CMK (cell line): ENCODE data around the gene PRKAR1B.

Source experiments
- DNase-seq: peaks from one replicate; pipeline ENCODE4 v3.0.0-alpha.2; 2010; ENCODE audit warnings: low read depth

PRKAR1B gene

GRCh38 chr7:540997-541396 is 186.1 kb downstream of the PRKAR1B start:
- DNase-seq = no peak

- DNase-seq = no peak
These were observed 186.5 kb downstream of the PRKAR1B start for GRCh38 chr7:540579-540978.

DNA sequence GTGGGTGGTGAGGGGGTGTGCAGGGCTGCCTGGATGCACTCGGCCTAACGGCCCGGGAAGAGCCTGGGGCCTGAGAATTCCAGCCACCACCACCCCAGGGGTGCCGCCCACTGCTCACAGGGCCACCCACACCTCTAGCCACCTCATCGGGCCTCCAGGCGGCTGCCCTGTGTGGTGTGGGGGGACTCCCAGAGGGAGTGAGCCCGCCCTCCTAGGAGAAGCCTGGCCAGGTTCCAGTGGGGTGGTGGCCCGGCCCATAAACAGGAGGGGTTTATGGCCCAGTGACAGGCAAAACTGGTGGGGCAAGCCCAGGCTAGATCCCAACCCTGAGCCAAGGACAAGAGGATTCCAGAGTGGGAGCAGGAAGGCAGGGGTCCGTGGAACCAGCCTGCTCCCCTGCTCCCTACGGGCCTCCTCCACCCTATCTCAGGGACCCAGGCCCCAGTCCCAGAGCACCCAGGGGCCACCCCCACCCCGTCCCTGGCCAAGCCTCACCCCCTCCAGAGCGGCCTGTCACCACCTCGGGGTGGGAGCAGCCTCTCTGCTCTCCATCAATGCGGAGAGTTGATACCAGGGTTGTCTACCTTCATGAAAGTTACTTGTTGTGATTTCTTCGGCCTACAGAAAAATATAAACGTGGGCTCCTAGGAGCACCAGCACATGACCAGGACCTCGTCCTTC is 187.2 kb downstream of the PRKAR1B start:
- DNase-seq = no peak

GRCh38 chr7:538764-539685 is 188.1 kb downstream of the PRKAR1B start:
- DNase-seq = no peak

DNA sequence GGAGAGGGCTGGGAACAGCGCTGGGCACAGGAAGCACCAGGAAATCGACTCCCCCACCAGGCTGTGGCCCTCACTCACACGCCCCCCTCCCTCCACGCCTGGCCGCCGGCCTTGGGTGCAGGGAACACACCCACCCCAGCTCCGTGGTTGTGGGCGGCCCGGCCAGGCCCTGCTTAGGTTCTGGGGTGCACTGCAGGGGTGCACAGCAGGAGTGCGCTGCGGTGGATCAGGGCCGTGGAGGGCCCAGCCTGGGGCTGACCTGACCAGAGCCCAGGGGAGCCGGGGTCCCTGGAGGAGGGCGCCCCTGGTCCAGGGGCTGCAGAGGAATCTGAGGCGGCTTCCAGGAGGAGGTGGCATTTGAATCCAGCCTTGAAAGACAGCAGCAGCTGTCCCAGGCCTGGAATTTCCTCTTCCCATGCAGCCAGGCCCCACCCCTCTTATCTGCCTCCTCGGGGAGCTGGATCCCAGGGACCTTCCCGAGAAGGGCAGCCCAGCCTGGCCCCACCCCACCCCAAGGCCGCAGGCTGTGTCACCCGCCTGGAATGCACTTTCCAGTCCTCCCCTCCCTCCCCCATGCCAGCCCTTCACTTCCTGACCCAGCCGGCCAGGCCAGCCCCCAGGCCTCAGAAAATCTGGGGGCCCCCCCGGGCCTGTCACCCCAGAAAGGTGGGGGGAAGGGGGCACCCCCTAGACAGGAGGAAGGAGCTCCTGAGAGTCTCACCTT is 189.0 kb downstream of the PRKAR1B start:
- DNase-seq = no peak

- DNase-seq = no peak
These were observed 190.8 kb downstream of the PRKAR1B start for GRCh38 chr7:536231-536630.

GRCh38 chr7:534959-535358 is 192.1 kb downstream of the PRKAR1B start:
- DNase-seq = no peak

GRCh38 chr7:534075-534474 is 193.0 kb downstream of the PRKAR1B start:
- no peak for DNase-seq

- no peak for DNase-seq
These were observed 193.8 kb downstream of the PRKAR1B start for GRCh38 chr7:533266-533665.

GRCh38 chr7:532379-533143 is 194.5 kb downstream of the PRKAR1B start:
- DNase-seq = no peak

- DNase-seq = no peak
These were observed 195.3 kb downstream of the PRKAR1B start for GRCh38 chr7:531777-532176.

GRCh38 chr7:528451-528850 is 198.6 kb downstream of the PRKAR1B start:
- DNase-seq = no peak

GRCh38 chr7:527723-528122 is 199.4 kb downstream of the PRKAR1B start:
- DNase-seq = no peak

DNA sequence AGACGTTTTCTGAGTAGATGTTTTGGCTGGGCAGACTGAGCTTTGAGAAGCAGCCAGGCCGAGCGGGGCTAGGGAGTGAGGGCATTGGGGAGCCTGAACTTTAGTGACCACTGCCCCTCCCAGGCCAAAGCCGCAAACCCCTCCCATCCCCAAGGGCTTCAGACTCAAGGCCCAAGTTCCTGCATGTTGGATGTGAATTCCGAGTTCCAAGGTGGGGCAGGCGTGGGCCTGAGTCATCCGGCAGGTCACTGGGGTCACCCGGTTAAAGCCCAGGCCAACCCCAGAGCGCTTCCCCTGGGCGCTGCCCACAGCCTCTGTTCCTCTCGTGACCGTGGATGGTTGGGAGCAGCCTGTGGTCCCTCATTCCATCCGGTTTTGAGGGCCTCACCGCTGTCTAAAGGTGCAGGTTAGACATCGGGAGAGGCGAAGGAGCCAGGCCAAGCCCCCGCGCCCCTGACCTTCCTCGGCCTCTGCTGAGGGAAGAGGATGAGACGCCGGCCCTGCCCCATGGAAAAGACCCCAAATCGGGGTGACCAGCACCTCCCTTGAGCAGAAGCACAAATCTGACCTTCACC is 200.5 kb downstream of the PRKAR1B start:
- no peak for DNase-seq

- DNase-seq = no peak
These were observed 201.3 kb downstream of the PRKAR1B start for GRCh38 chr7:525740-526139.

DNA sequence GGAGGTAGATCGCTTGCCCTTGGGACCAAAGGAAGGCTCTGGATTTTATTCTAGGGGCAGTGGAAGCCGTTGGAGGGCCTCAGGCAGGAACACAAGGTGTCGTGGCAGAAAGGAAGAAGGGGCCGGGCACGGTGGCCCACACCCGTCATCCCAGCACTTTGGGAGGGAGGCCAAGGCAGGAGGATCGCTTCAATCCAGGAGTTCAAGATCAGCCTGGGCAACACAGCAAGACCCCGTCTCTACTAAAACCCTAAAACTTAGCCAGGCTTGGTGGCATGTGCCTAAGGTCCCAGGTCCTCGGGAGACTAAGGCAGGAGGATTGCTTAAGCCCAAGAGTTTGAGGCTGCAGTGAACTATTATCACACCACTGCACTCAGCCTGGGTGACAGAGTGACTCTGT is 202.3 kb downstream of the PRKAR1B start:
- DNase-seq = no peak

- no peak for DNase-seq
These were observed 203.4 kb downstream of the PRKAR1B start for GRCh38 chr7:523347-524336.

DNA sequence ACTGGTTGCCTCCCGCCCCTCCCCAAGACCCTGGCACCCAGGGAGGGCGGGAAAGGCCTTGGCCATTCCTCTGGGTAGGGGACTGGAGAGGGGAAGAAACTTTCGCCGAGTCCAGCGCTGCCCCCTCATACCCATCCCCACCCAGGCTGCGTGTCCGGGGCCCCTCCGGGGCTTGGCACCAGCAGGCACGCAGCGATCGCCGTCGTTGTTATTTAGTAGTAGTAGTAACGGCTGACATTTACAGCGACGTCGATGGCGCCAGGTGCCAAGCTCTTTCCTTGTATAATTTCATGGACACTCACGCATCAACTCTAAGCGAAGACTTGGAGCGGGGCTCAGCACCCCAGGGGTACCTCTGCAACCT is 204.1 kb downstream of the PRKAR1B start:
- no peak for DNase-seq

DNA sequence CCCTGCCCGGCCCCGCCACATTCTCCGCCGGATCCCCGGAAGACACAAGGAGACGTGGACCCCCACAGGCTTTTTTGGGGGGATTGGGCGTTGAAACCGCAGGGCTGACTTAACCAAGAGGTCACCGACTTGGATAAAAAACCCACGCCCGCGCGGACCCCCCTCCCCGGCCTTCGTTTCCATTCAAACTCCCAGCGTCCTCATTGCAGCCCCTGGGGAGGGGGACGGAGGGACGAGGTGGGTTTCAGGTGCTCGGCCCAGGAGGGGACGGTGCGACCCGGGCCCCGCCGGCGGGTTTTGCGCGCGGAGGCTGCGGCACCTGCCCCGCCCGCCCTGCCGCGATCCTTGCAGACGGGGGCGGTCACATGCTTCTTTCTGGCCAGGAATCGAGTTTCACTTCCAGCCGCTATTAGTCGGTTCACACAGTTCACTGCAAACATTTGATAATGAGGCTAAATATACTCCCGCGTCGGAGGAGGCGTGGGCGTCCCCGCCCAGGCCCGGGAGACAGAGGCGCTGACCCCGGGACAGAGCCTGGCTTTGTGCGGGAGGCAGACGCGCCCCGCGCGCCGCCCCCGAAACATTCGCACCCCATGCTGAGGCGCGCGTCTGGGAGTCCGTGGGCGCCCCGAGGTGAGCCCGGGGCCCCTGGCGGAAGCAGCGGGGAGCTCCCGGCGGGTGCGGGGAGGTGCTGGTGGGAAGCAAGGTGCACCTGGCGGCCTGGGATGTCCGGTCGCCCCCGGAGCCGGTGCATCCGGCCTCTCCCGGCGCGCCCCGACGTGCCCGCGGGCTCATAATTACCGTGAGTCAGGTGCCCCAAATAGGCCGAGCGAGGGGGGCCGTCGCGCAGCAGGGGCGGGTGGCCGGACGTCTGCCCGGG is 204.8 kb downstream of the PRKAR1B start:
- no peak for DNase-seq
